MM.1S (cell line): ENCODE results near the gene LITAFD.

ENCODE experiments used
- DNase-seq: peaks from one replicate; pipeline ENCODE4 v3.0.0-alpha.2; 2015
- H2AFZ ChIP-seq: fragments of 300-600 bp; sonication (generic); 2 replicates; pipeline ENCODE4 v1.6.0; 2016; ENCODE audit warnings: antibody characterized with exemption, low read length
- H3F3A ChIP-seq: fragments of 300-600 bp; sonication (generic); 2 replicates; pipeline ENCODE4 v1.6.1; 2016; ENCODE audit warnings: mild to moderate bottlenecking, antibody characterized with exemption, low read length, moderate library complexity, mixed read lengths; ENCODE audit not compliant: insufficient read depth
- H3K27ac ChIP-seq: fragments of 300-600 bp; sonication (generic); 2 replicates; pipeline ENCODE4 v1.5.1; 2016; ENCODE audit warnings: mild to moderate bottlenecking, low read length
- H3K27me3 ChIP-seq: fragments of 300-600 bp; sonication (generic); replicated peaks from 2 replicates; pipeline ENCODE4 v1.6.0; 2016; ENCODE audit warnings: low read length; ENCODE audit not compliant: insufficient read depth
- H3K36me3 ChIP-seq: fragments of 300-600 bp; sonication (generic); replicated peaks from 2 replicates; pipeline ENCODE4 v1.6.1; 2016; ENCODE audit warnings: mild to moderate bottlenecking, low read length, mixed read lengths; ENCODE audit not compliant: insufficient read depth
- H3K4me1 ChIP-seq: fragments of 300-600 bp; sonication (generic); 2 replicates; pipeline ENCODE4 v1.6.1; 2016; ENCODE audit warnings: low read length, mixed read lengths
- H3K4me2 ChIP-seq: fragments of 300-600 bp; sonication (generic); 2 replicates; pipeline ENCODE4 v1.6.0; 2016; ENCODE audit warnings: low read depth, low read length
- H3K4me3 ChIP-seq: fragments of 300-600 bp; sonication (generic); 2 replicates; pipeline ENCODE4 v1.5.1; 2016; ENCODE audit warnings: low read length, mixed read lengths
- H3K79me2 ChIP-seq: fragments of 300-600 bp; sonication (generic); 2 replicates; pipeline ENCODE4 v1.6.1; 2016; ENCODE audit warnings: mixed run types, low read length, mixed read lengths
- H3K9ac ChIP-seq: fragments of 300-600 bp; sonication (generic); 2 replicates; pipeline ENCODE4 v1.6.1; 2016; ENCODE audit warnings: low read length, mixed read lengths
- H3K9me2 ChIP-seq: fragments of 300-600 bp; sonication (generic); replicated peaks from 2 replicates; pipeline ENCODE4 v1.6.1; 2016; ENCODE audit warnings: mild to moderate bottlenecking, low read length, mixed read lengths; ENCODE audit not compliant: insufficient read depth
- H3K9me3 ChIP-seq: fragments of 300-600 bp; sonication (generic); replicated peaks from 2 replicates; pipeline ENCODE4 v1.6.1; 2016; ENCODE audit warnings: mild to moderate bottlenecking, low read length, mixed read lengths; ENCODE audit not compliant: insufficient read depth
- H4K20me1 ChIP-seq: fragments of 300-600 bp; sonication (generic); 2 replicates; pipeline ENCODE4 v1.6.1; 2016; ENCODE audit warnings: mild to moderate bottlenecking, low read length, moderate library complexity, mixed read lengths; ENCODE audit not compliant: insufficient read depth
- EZH2 ChIP-seq: fragments of 300-600 bp; sonication (generic); optimal IDR thresholded peaks from 2 replicates; pipeline ENCODE3; 2017; ENCODE audit warnings: low read depth, mild to moderate bottlenecking, antibody characterized with exemption, low read length, mixed read lengths
- EZH2phosphoT487 ChIP-seq: fragments of 300-600 bp; sonication (generic); IDR thresholded peaks from 2 replicates; pipeline ENCODE4 v1.6.1; 2018; ENCODE audit warnings: antibody characterized with exemption, low read length
- TF ChIP-seq, protein P1 (sequence below): fragments of 300-600 bp; sonication (generic); IDR thresholded peaks from 2 replicates; pipeline ENCODE4 v1.5.1; 2016; ENCODE audit warnings: antibody characterized with exemption, low read length, mixed read lengths

Gene LITAFD

GRCh38 chr16:8889893-8890548 lies 7.9 kb downstream of the LITAFD start:
- H3K27ac ChIP-seq, result no peak overlapping the region
- H3K36me3 ChIP-seq, result peaks cover 16% of the 10 kb centered on the region

DNA sequence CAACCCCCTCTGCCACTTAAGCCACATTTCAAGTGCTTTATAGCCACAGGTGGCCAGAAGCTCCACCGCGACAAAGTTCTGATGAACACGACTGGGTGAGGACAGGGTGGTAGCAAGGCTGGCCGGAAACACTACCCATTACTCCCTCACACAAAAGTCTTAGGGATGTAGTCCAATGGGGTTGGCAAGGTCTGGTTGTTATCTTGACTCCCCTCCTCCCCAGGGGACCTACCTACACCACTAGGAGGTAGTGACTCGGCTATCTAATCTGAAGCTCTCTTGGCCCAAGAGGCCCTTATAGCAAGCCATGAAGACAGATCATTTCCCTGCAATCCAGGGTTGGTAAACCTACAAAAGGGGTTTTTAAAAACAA lies 8.4 kb downstream of the LITAFD start:
- no peak overlapping the region for H3K4me2 ChIP-seq
- TF ChIP-seq, protein P1, sequence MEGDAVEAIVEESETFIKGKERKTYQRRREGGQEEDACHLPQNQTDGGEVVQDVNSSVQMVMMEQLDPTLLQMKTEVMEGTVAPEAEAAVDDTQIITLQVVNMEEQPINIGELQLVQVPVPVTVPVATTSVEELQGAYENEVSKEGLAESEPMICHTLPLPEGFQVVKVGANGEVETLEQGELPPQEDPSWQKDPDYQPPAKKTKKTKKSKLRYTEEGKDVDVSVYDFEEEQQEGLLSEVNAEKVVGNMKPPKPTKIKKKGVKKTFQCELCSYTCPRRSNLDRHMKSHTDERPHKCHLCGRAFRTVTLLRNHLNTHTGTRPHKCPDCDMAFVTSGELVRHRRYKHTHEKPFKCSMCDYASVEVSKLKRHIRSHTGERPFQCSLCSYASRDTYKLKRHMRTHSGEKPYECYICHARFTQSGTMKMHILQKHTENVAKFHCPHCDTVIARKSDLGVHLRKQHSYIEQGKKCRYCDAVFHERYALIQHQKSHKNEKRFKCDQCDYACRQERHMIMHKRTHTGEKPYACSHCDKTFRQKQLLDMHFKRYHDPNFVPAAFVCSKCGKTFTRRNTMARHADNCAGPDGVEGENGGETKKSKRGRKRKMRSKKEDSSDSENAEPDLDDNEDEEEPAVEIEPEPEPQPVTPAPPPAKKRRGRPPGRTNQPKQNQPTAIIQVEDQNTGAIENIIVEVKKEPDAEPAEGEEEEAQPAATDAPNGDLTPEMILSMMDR, result no peak
- no peak for TF ChIP-seq EZH2
- no peak for TF ChIP-seq EZH2phosphoT487

More at GRCh38 chr16:8889893-8890548, 7.9 kb downstream of the LITAFD start:
- Histone ChIP-seq H3K9ac (no peak overlapping the region), H3K4me2 (no peak overlapping the region), H4K20me1 (no peaks in the 10 kb centered on the region), H2AFZ (no peak overlapping the region), H3K79me2 (peaks cover 10% of the 10 kb centered on the region; the same call in 1 of the 2 replicates), H3K27me3 (no peaks in the 10 kb centered on the region), H3K9me2 (no peaks in the 10 kb centered on the region), H3K9me3 (no peaks in the 10 kb centered on the region), H3F3A (peaks cover 3% of the 10 kb centered on the region; the same call in 1 of the 2 replicates), H3K4me1 (no peaks in the 10 kb centered on the region), H3K4me3 (no peak overlapping the region)
- TF ChIP-seq, protein P1, result no peak
- TF ChIP-seq EZH2, result no peak
- TF ChIP-seq EZH2phosphoT487, result no peak
- DNase-seq, result no peak

DNA sequence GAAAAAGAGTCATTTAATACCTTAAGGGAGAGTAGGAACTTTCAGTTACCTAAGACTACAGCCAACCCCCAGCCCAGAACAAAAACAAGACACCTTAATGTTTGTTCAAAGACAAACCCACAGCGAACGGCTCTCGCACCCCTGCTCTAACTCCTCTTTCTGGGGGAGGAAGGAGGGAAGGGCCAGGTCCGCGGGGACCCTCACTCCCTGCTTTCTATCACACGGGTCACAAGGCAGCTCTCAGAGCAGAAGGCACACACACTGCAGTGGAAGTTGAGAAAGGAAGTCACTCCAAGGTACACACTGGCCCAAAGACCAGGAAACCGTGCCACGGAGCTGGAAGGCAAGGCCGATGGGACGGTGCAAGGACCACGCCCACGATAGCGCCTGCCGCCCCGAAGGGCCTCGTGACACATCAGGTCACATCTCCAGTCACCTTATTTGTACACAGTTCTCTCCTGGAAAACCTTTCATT lies 10.0 kb downstream of the LITAFD start:
- H3K4me3 ChIP-seq, result no peak overlapping the region
- H3K79me2 ChIP-seq, result peaks cover 12% of the 10 kb centered on the region; the same call in 1 of the 2 replicates
- H3K27me3 ChIP-seq, result no peaks in the 10 kb centered on the region
- no peak overlapping the region for H3K9ac ChIP-seq
- no peaks in the 10 kb centered on the region for H3K9me2 ChIP-seq
- H3K27ac ChIP-seq, result no peak overlapping the region
- H2AFZ ChIP-seq, result no peak overlapping the region
- no peaks in the 10 kb centered on the region for H3K9me3 ChIP-seq
- H3K36me3 ChIP-seq, result peaks cover 23% of the 10 kb centered on the region
- TF ChIP-seq EZH2phosphoT487 (no peak), EZH2 (no peak)
- TF ChIP-seq, protein P1, result no peak
- H3K4me1 ChIP-seq, result no peaks in the 10 kb centered on the region
- no peaks in the 10 kb centered on the region for H4K20me1 ChIP-seq
- no peak for DNase-seq
- no peaks in the 10 kb centered on the region; the same call in 1 of the 2 replicates for H3F3A ChIP-seq
- no peak overlapping the region for H3K4me2 ChIP-seq

More for the DNA sequence above, 8.4 kb downstream of the LITAFD start:
- H3K9me2 ChIP-seq, result no peaks in the 10 kb centered on the region
- H3F3A ChIP-seq, result peaks cover 3% of the 10 kb centered on the region; the same call in 1 of the 2 replicates
- H3K4me1 ChIP-seq, result no peaks in the 10 kb centered on the region
- H4K20me1 ChIP-seq, result no peaks in the 10 kb centered on the region
- no peak overlapping the region for H3K27ac ChIP-seq
- H3K9ac ChIP-seq, result no peak overlapping the region
- no peak overlapping the region for H2AFZ ChIP-seq
- H3K4me3 ChIP-seq, result no peak overlapping the region
- peaks cover 10% of the 10 kb centered on the region; the same call in 1 of the 2 replicates for H3K79me2 ChIP-seq
- H3K9me3 ChIP-seq, result no peaks in the 10 kb centered on the region
- H3K27me3 ChIP-seq, result no peaks in the 10 kb centered on the region
- no peak for DNase-seq
- peaks cover 18% of the 10 kb centered on the region for H3K36me3 ChIP-seq
